GM18526 (cell line): ENCODE measurements around the gene TSKS.

Experiments
- POLR2A ChIP-seq: IDR thresholded peaks from 3 replicates; pipeline ENCODE4 v1.6.1; 2011; ENCODE audit not compliant: insufficient read length; ENCODE audit errors: extremely low read depth

TSKS gene

DNA sequence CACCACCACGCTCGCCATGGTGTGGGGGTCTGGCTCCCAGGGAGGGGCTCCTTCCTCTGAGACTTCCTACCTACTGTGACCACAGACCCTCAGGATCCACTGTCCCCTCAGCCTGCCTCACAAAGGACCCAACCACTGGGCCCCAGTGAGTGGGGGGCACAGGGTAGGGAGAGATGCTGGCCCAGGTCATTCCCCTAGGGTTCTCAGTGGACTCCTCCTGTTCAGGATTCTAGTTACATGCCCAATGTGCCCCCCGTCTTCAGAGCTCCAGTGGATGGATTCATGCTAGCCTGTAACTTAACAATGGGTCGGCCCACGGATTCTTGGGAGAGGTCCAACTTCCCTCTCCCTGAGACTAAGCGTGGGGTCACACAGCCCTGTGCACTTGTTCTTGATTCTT lies at the start of gene TSKS:
Gene TSKS, minus strand, starts transcription at position 77 of the 400 bp plus-strand sequence. Its CDS starts 59 bp downstream, at position 18.
- no peak for TF ChIP-seq POLR2A

GRCh38 chr19:49812452-49812996 lies 49.4 kb upstream of the TSKS start:
- no peak for TF ChIP-seq POLR2A

DNA sequence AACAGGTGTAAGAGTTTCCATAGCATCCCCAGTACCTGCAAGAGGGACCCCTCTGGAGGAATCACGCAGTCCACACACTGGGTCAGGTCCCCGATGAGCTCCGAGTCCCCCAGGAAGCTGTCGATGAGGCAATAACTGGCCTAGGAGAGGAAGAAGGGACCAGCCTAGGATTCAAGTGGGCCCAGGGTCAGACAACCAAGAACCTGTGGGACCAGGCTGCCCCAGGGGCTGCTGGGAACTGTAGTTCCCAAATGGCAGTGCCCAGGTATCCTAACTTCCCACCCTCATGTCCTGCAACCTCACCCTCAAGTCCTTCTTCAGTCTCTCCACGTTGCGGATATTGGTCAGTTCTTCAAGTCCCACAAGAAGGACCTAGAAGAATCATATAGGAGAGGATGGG lies 48.2 kb upstream of the TSKS start:
- TF ChIP-seq POLR2A: no peak

GRCh38 chr19:49809941-49810389 lies 46.9 kb upstream of the TSKS start:
- no peak for TF ChIP-seq POLR2A

GRCh38 chr19:49809160-49809940 lies 46.2 kb upstream of the TSKS start:
- no peak for TF ChIP-seq POLR2A

DNA sequence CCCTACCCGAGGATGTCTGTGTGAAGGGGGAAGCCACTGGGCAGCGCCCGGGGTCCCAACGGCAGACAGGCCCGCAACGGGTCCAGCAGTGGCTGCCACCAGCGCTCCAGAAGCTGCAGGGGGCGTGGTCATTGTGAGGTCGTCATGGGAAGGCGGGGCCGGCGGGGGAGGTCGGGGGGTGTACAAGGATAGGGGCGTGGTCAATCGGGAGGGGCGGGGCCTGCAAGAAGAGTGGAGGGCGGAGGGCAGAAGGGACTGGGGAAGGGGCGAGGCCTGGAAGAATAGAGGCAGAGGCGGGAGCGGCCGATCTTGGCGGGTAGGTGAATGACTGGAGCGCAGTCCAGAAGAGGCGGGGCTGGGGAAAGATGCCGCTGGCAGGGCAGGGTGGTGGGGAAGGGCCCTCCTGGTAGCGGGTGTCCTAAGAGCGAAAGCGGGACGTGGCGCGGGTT lies 45.6 kb upstream of the TSKS start:
- TF ChIP-seq POLR2A: no peak

DNA sequence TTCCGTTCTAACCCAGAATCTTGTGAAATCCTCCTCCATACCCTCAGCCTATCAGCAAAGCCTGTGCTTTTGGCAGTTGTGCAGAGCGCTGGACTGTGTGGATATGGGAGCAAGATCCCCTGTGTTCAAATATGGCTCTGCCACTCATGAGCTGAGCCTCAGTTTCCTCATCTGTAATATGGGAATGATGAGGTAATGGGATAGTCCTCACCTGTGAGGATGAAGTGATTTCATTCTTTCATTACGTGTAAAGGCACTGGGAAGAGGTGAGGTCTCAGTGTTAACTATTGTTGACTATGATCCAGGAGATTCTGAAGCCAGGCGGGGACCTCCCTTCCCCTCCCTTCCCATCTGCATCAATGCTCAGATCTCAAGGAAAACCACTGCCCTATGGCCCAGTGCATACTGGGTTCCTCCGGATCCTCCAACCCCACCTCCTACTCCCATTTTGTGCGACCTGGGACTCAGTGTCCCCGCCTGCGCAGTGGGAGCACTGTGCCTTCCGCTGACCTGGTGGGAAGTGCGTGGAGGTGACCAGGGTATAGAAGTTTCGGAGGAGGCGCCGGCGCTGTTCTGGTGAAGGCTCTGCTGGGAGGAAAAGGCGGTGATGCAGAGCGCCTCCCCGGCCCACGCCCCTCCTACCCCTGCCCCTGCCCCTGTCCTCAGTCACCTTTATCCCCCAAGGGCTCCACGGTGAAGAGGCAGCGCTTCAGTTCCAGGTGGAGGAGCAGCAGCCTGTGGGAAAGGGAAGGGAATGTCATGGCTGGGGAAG lies 45.0 kb upstream of the TSKS start:
- no peak for TF ChIP-seq POLR2A

DNA sequence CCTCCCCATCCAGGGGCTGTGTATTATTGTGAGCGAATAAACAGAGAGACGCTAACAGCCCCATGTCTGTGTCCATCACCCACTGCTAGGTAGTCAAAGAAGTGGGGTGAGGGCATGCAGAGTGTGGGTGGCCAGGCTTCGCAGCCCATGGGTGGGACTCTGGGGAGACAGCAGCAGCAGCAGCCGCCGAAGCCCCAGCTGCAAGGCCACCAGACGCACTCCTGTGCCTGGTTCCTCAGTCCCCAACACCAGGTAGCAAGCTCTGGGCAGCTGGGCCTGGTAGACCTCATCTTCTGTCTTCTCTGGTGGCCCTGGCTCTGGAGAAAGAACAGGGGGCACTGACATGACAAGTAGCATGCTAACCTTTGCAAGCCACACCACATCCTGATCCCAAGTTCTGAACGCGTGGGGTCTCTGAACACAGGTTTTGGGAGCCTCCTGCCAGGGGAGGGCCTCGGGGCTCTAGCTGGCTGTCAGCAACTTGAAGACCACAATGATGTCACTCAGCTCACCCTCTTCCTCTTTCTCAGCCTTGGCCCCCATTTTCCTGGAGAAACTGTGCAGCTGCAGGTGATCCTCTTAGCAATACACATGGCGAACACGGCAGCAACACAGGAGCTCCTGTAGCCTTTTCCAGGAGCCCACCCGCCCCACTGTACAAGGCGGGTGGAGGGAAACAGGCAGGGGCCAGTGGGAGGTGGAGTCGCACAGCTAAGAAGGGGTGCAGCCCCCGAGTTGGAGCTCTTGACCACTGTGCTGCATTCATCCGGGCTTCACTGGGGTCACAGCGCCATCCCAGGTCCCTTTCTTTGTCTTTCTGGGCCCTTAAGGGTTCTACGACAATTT lies 44.2 kb upstream of the TSKS start:
- no peak for TF ChIP-seq POLR2A

DNA sequence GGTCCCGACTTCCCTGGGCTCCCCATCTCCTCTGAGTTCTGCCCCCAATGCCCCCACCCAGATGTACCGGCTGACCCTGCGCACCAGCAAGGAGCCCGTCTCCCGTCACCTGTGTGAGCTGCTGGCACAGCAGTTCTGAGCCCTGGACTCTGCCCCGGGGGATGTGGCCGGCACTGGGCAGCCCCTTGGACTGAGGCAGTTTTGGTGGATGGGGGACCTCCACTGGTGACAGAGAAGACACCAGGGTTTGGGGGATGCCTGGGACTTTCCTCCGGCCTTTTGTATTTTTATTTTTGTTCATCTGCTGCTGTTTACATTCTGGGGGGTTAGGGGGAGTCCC lies 43.5 kb upstream of the TSKS start:
- TF ChIP-seq POLR2A: no peak

- TF ChIP-seq POLR2A: no peak
Measured at GRCh38 chr19:49805822-49806619, 42.9 kb upstream of the TSKS start.

DNA sequence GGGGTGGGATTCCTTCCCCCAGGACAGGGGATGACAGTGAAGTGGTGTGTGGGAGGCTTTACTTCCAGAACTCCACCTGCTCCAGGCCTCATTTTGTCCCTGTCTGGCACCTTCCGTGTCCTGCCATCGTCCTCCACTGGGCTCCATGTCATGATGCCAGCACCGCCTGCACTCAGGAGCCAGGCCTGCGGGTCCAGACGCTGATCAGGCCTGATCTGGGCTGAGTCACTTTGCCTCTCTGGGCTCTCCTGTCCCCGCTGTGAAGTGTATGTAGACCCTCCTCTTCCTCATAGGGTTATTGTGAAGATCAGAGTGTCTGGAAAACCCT lies 40.4 kb upstream of the TSKS start:
- TF ChIP-seq POLR2A: no peak

DNA sequence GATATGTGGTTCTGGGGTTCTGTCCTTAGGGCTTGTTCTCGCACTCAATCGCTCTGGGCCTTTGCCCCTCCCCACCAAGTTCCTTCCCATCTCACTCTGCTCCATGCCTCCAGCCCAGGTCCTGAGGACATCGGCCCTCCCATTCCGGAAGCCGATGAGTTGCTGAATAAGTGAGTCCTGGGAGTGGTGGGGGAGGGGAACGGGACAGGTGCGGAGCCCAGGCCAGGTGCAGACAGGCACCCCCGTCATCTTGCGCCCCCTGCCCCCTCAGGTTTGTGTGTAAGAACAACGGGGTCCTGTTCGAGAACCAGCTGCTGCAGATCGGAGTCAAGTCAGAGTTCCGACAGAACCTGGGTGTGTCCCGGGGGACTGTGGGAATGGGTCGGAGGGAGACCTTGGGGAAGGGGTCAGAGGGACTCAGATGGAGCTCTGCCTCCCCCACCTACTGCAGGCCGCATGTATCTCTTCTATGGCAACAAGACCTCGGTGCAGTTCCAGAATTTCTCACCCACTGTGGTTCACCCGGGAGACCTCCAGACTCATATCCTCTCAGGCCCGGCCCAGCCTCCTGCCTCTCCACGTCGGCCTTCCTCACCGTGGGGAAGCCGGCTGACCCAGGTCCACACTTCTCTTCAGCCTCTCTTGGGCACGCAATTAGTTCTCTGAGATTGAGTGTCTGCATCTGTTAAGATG lies 39.9 kb upstream of the TSKS start:
- TF ChIP-seq POLR2A: no peak

GRCh38 chr19:49801966-49802661 lies 39.0 kb upstream of the TSKS start:
- no peak for TF ChIP-seq POLR2A
